Neural progenitor cell (in vitro differentiated cells): ENCODE results near the gene ARHGAP28.

Experiments used
- EZH2 ChIP-seq: fragments of 200-600 bp; sonication (generic); IDR thresholded peaks from 2 replicates; pipeline ENCODE4 v1.6.1; 2017; ENCODE audit warnings: antibody characterized with exemption, mild to moderate bottlenecking, moderate library complexity
- TF ChIP-seq, protein P1 (sequence below): fragments of 200-600 bp; sonication (generic); IDR thresholded peaks from 2 replicates; pipeline ENCODE4 v1.5.1; 2017; ENCODE audit warnings: antibody characterized with exemption, mild to moderate bottlenecking

DNA sequence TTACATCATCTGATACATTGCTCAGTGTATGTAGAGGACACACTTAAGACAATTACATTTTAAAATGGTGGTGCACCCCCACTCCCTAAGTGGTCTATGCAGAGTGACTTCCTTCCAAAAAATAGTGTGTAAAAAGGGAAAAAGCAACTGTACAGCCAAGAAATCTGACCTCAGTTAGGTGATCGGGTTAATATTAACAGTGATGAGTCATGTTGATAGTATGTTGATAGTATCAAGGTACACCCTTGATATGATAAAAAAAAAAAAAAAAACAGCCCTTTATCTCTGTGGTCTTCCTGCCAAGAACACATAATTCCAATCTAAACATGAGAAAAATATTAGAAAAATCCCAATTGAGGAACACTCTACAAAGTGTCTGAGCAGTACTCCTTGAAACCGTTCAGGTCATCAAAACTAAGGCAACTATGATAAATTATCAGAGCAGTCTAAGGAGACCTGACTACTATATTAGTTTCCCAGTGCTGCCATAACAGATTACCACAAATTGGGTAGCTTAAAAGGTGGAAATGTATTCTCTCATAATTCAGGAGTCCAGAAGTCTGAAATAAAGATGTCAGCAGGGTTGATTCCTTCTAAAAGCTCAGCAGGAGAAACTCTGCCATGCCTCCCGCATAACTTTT is 171.9 kb downstream of the ARHGAP28 start:
- TF ChIP-seq, protein P1, sequence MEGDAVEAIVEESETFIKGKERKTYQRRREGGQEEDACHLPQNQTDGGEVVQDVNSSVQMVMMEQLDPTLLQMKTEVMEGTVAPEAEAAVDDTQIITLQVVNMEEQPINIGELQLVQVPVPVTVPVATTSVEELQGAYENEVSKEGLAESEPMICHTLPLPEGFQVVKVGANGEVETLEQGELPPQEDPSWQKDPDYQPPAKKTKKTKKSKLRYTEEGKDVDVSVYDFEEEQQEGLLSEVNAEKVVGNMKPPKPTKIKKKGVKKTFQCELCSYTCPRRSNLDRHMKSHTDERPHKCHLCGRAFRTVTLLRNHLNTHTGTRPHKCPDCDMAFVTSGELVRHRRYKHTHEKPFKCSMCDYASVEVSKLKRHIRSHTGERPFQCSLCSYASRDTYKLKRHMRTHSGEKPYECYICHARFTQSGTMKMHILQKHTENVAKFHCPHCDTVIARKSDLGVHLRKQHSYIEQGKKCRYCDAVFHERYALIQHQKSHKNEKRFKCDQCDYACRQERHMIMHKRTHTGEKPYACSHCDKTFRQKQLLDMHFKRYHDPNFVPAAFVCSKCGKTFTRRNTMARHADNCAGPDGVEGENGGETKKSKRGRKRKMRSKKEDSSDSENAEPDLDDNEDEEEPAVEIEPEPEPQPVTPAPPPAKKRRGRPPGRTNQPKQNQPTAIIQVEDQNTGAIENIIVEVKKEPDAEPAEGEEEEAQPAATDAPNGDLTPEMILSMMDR = no peak
- TF ChIP-seq EZH2 = no peak
